GM10248 (cell line): ENCODE data around the gene GAK.

Experiments used
- CTCF ChIA-PET: fragments of 300-600 bp; sonication (Branson Sonifier 250); formaldehyde crosslinking; extraction: SDS; loops from one replicate; lab custom pipeline; 2021; ENCODE audit warnings: antibody characterized with exemption; lab: Yijun Ruan, JAX
- POLR2A ChIA-PET: fragments of 350-650 bp; sonication (Branson Sonifier 250); formaldehyde crosslinking; extraction: SDS; loops from one replicate; lab custom pipeline; 2020; ENCODE audit warnings: antibody characterized with exemption; lab: Yijun Ruan, JAX
- DNase-seq: peaks from one replicate; pipeline ENCODE4 v3.0.0; 2012; ENCODE audit errors: extremely low spot score
- TF ChIP-seq, protein P1 (sequence below): IDR thresholded peaks from 2 replicates; pipeline ENCODE4 v1.5.1; 2012; ENCODE audit warnings: mild to moderate bottlenecking, low read depth; ENCODE audit errors: extremely low read depth, missing control alignments, control extremely low read depth

GAK gene

DNA sequence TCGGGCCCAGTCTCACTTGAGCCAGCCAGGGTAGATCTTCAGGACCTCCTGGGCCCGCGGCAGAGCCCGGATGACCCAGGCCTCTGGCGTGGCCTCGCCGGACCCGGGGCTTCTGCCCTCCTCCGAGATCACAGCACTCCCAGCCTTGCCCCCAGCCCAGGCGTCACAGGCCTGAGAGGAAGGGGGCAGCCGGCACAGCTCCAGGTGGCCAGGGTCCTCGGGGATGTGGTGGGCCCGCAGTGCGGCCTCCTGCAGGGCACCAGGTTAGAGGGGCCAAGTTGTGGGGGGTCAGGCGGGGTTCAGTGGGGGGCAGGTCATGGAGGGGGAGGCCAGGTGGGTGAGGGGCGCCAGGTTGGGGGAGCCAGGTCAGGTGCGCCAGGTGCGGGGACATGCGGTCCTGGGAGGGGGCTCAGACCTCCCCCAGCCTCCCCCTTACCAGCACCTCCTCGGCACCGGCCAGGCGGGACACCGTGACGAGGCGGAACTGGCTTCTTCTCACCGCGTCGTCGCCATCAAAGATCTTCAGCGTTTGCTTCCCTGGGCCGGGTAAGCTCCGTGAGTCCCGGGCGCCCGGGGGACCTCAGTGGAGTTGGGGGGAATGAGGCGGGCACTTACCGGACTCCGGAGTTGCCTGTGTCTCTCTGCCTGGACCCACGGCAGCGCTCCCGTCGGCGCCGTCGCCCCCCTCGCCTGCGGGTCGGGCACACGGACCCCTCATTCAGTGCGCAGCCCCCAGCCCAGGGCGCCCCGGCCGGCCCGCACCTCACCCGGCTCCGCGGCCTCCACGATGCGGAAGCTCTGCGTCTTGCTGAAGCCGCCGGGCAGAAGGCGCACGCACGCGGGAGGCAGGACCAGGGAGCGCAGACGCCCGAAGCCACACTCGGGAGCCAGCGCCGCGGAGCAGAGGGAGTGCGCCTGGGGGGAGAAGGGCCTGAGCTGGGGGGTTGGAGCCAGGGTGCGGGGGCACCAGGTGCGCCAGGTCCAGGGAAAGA, 35.3 kb upstream of the GAK start:
- CTCF ChIA-PET = no interaction called here
- POLR2A ChIA-PET = no interaction called here
- DNase-seq = no peak

DNA sequence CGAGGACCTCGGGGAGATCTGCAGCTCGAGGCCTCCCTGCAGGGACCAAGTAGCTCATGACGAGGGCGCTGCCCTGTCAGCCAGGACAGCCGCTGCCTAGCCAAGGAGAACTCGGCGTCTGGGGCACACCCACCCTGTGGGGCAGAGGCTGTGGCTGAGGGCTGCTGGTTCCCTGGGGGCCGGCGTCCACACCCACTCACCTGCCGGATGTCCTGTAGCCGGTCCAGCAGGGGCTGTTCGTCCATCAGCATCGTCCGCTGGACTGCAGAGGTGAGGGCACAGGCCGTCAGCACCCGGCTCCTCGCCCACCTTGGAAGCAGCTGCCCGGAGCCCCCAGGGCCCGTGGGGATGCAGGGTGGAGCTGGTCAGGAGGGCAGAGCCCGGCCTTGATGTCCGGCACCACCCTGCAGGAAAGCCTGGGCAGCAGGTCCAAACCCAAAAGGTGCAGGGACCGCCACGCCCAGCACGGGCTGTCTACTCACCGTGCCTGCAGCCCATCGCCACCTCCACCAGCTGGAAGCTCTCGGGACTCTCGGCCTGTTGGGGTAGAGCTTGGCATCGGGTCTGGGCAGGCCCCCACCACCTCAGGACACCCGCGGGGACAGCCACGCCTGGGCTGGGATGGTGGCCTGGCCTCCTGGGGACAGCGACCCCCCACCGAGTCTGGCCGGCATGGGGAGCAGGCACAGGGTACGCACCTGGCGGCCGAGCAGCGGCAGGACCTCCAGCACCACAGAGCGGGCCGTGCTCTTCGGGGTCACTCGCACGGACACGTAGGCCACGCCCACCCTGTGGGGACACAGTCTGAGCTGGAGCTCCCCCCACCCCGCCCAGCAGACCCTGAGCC, 34.4 kb upstream of the GAK start:
- POLR2A ChIA-PET = no interaction called here
- DNase-seq = no peak
- TF ChIP-seq, protein P1, sequence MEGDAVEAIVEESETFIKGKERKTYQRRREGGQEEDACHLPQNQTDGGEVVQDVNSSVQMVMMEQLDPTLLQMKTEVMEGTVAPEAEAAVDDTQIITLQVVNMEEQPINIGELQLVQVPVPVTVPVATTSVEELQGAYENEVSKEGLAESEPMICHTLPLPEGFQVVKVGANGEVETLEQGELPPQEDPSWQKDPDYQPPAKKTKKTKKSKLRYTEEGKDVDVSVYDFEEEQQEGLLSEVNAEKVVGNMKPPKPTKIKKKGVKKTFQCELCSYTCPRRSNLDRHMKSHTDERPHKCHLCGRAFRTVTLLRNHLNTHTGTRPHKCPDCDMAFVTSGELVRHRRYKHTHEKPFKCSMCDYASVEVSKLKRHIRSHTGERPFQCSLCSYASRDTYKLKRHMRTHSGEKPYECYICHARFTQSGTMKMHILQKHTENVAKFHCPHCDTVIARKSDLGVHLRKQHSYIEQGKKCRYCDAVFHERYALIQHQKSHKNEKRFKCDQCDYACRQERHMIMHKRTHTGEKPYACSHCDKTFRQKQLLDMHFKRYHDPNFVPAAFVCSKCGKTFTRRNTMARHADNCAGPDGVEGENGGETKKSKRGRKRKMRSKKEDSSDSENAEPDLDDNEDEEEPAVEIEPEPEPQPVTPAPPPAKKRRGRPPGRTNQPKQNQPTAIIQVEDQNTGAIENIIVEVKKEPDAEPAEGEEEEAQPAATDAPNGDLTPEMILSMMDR = no peak
- CTCF ChIA-PET = interaction anchor here (1.3 kb wide), 1 partner anchor 21 kb away, joined by 5 read pairs; the partner anchor contains the start of gene IDUA

More for the DNA sequence above, 35.3 kb upstream of the GAK start:
- TF ChIP-seq, protein P1 = no peak

DNA sequence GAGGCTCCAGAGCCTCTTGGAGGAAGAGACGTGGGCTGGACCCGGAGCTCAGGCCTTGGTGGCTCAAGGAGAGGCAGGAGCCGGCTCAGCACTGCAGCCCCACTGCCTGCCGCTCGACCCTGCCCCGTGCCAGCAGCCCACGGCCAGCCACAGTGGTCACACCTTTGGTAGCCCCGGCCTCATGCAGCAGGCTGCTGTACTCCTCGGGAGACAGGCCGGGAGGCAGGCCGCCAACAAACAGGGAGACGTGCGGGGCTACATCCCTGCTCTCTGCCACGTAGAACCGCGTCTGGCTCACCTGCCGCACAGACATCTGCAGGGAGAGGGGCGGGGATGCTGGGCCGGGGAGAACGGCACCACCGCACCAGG, 33.6 kb upstream of the GAK start:
- ChIA-PET CTCF (interaction anchor here (1.3 kb wide), 1 partner anchor 22 kb away, joined by 5 read pairs; the partner anchor contains the start of gene IDUA), POLR2A (no interaction called here)
- TF ChIP-seq, protein P1 = no peak
- no peak for DNase-seq

DNA sequence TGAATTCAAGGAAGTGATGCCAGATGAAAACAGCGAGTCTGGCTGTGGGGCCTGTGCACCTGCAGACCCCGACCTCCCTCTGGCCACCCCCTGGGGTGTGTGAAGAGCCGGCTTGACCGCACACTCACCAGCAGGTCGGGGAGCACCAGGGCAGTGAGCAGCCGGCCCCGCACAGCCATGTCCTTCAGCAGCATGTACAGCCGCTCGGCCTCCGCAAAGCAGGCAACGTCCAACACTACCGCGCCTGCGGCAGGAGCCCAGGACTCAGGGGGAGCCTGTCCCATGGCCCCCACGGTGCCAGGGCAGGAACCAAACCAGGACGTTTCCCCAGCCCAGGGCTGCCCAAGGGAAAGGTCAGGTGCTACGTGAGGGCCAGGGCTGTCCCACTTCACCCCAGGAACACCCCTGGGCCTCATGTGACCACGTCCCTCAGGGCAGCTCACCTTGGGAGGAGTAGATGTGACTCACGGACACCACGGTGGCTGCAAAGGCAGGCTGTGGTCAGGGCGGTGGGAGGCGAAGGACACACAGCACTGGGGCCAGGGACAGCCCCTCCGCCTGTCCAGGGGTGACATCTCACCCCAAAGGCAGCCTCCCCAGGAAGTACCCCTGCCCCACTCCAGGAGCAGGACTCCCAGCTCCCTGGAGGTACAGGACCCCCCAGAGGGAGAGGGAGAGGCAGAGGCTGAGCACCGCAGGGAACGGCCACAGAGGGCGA, 33.1 kb upstream of the GAK start:
- TF ChIP-seq, protein P1 = no peak
- POLR2A ChIA-PET = interaction anchor here (0.5 kb wide), 1 partner anchor 416 kb away, joined by 7 read pairs; no protein-coding TSS in a partner anchor
- no peak for DNase-seq
- CTCF ChIA-PET = interaction anchor here (1.3 to 1.7 kb wide), 2 partner anchors 21 to 22 kb away, joined by 3 to 5 read pairs; partner anchors contain the start of gene IDUA

DNA sequence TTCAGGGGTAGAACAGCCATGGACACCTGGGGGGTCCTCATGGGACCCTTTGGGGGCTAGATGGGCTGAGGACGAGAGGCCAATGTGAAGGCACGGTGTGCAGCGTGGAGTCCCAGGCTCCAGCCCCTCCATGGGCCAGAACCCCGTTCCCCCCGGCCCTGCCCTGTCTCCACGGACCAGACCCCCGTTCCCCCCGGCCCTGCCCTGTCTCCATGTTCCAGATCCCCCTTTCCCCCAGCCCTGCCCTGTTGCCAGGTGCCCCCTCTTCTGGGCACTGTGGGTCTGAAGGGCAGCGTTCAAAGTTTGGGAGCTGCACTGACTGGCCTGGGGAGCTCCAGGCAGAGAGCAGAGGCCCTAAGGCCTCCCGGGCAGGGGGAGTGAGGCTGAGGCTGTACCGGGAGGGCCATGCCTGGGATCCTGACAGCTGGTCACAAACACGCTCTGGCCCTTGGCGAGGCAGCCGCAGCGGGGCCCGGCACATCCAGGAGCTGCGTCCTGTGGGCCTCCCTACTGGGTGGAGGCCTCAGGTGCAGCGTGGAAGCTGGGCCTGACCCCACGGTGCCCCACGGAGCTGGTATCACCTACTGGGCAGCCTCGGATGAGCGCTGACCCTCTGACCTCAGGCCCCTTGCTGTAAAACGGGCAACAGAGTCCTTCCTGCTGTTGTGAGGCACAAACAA, 32.4 kb upstream of the GAK start:
- ChIA-PET POLR2A (interaction anchor here (0.5 kb wide), 1 partner anchor 417 kb away, joined by 7 read pairs; no protein-coding TSS in a partner anchor), CTCF (interaction anchor here (1.7 kb wide), 1 partner anchor 22 kb away, joined by 3 read pairs; no protein-coding TSS in a partner anchor)
- no peak for DNase-seq
- TF ChIP-seq, protein P1 = no peak
